ENCODE results near the gene LRP1B.

Gene LRP1B

GRCh38 chr2:142056784-142057183 lies 74.0 kb downstream of the LRP1B start:
- TF ChIP-seq, protein P1, sequence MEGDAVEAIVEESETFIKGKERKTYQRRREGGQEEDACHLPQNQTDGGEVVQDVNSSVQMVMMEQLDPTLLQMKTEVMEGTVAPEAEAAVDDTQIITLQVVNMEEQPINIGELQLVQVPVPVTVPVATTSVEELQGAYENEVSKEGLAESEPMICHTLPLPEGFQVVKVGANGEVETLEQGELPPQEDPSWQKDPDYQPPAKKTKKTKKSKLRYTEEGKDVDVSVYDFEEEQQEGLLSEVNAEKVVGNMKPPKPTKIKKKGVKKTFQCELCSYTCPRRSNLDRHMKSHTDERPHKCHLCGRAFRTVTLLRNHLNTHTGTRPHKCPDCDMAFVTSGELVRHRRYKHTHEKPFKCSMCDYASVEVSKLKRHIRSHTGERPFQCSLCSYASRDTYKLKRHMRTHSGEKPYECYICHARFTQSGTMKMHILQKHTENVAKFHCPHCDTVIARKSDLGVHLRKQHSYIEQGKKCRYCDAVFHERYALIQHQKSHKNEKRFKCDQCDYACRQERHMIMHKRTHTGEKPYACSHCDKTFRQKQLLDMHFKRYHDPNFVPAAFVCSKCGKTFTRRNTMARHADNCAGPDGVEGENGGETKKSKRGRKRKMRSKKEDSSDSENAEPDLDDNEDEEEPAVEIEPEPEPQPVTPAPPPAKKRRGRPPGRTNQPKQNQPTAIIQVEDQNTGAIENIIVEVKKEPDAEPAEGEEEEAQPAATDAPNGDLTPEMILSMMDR (IDR thresholded peaks at IDR 0.05; ENCODE audit: control extremely low read depth, extremely low read depth, low read depth, missing control alignments), result no peak
- ChIA-PET CTCF (no interaction called here), POLR2A (no interaction called here)
- DNase-seq (ENCODE audit: extremely low spot score), result no peak

DNA sequence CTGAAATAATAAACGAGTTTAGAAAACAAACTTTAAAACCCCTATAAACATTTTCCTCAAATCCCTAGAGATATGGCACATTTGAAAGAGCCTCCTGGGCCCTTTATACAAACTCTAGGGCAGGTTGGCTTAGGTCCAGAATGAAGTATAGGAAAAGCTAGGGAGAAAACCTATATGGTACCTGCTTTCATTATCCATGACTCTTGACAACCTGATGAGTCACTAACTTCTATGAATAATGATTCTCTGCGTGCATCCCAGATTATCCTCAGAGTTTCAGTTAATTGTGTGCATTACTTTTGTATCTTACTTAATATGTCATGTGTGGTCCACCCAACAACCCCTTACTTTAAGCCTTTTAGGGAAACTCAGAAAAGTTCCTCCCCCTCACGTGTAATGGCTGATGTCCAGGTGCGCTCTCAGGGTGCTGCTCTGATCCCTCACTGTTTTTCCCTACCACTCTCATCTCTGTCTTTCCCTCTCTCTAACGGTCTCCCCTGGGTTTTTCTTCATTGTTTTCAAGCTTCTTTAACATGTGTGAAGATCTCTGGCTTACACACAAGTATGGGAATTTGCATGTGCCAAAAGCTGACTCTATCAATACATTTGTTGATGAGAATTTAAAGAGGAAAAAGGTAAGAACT lies 78.5 kb downstream of the LRP1B start:
- ChIA-PET CTCF (interaction anchor here (1.2 kb wide), 1 partner anchor 88 kb away, joined by 3 read pairs; no protein-coding TSS in a partner anchor), POLR2A (no interaction called here)
- TF ChIP-seq, protein P1 (IDR thresholded peaks at IDR 0.05; ENCODE audit: control extremely low read depth, extremely low read depth, low read depth, missing control alignments), result no peak
- no peak for DNase-seq (ENCODE audit: extremely low spot score)

DNA sequence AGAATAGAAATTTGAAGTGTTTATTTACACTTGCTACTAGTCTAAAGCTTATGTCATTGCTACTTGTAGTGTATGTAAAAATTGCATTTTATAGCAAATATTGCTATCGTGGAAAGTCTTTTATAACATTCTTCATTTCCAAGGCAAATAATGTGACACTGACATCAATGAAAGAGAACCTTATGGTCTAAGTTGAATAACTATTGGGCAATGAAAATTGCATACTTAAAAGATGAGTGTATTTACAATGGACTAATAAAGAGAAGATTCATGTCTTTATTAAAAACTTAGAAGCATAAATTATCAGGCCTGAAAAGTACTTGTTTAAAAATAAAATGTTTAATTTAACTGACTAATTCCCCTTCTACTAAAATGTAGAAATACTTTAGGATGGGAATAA lies 82.2 kb downstream of the LRP1B start:
- ChIA-PET POLR2A (no interaction called here), CTCF (interaction anchor here (2.7 kb wide), 1 partner anchor 92 kb away, joined by 7 read pairs; no protein-coding TSS in a partner anchor)
- TF ChIP-seq, protein P1 (IDR thresholded peaks at IDR 0.05; ENCODE audit: control extremely low read depth, extremely low read depth, low read depth, missing control alignments), result no peak
- no peak for DNase-seq (ENCODE audit: extremely low spot score)

- CTCF ChIA-PET, result interaction anchor here (1.6 kb wide), 1 partner anchor 8 kb away, joined by 6 read pairs; no protein-coding TSS in a partner anchor
- TF ChIP-seq, protein P1 (IDR thresholded peaks at IDR 0.05; ENCODE audit: control extremely low read depth, extremely low read depth, low read depth, missing control alignments), result no peak
- DNase-seq (ENCODE audit: extremely low spot score), result no peak
- POLR2A ChIA-PET, result no interaction called here
These were observed 85.2 kb downstream of the LRP1B start for GRCh38 chr2:142045641-142046040.

GRCh38 chr2:142044197-142044596 lies 86.6 kb downstream of the LRP1B start:
- CTCF ChIA-PET, result interaction anchor here (1.3 kb wide), 1 partner anchor 24 kb away, joined by 3 read pairs; no protein-coding TSS in a partner anchor
- DNase-seq (ENCODE audit: extremely low spot score), result no peak
- POLR2A ChIA-PET, result no interaction called here
- TF ChIP-seq, protein P1 (IDR thresholded peaks at IDR 0.05; ENCODE audit: control extremely low read depth, extremely low read depth, low read depth, missing control alignments), result no peak

- TF ChIP-seq, protein P1 (IDR thresholded peaks at IDR 0.05; ENCODE audit: control extremely low read depth, extremely low read depth, low read depth, missing control alignments), result no peak
- ChIA-PET POLR2A (no interaction called here), CTCF (interaction anchor here (0.6 kb wide), 1 partner anchor 433 kb away, joined by 4 read pairs; no protein-coding TSS in a partner anchor)
- no peak for DNase-seq (ENCODE audit: extremely low spot score)
These were observed 88.1 kb downstream of the LRP1B start for GRCh38 chr2:142042536-142043199.

Data from GM10248 (cell line).